Measurements from ENCODE around the gene DNAJC1. TPM values are rescaled to one million over a fixed set of nuclear protein-coding genes. Genes with fewer than 3 reads are reported as not detected.

DNAJC1 gene
- total RNA-seq, 4 donors from 2014 or later = 37.1 to 41.7 (median 40.1) TPM

DNA sequence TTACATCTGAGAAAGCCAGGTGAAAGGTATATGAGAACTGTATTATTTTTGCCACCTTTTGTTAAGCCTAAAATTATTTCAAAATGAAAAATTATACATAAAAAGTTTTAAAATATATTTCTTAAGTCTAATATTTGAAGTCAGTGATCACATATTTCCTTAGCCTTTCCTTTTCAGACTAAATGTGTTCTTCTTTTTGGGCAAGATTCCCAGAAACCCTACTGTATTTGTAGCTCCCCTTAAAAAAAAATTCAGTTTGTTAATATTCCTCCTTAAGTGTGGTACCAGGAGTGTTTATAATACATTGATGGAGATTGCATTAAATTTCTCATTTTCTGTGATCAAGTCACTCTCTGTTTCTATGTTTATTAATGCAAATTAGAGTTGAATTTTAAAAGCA lies 22.8 kb downstream of the DNAJC1 start:
- DNase-seq = no peak
- Histone ChIP-seq H3K27me3 (no peaks in the 10 kb centered on the region), H3K36me3 (no peaks in the 10 kb centered on the region), H3K27ac (no peak overlapping the region), H3K9me3 (no peaks in the 10 kb centered on the region), H3K4me1 (no peaks in the 10 kb centered on the region), H3K4me3 (no peak overlapping the region)
- TF ChIP-seq, protein P1, sequence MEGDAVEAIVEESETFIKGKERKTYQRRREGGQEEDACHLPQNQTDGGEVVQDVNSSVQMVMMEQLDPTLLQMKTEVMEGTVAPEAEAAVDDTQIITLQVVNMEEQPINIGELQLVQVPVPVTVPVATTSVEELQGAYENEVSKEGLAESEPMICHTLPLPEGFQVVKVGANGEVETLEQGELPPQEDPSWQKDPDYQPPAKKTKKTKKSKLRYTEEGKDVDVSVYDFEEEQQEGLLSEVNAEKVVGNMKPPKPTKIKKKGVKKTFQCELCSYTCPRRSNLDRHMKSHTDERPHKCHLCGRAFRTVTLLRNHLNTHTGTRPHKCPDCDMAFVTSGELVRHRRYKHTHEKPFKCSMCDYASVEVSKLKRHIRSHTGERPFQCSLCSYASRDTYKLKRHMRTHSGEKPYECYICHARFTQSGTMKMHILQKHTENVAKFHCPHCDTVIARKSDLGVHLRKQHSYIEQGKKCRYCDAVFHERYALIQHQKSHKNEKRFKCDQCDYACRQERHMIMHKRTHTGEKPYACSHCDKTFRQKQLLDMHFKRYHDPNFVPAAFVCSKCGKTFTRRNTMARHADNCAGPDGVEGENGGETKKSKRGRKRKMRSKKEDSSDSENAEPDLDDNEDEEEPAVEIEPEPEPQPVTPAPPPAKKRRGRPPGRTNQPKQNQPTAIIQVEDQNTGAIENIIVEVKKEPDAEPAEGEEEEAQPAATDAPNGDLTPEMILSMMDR (IDR thresholded peaks at IDR 0.05) = no peak
- no peak for TF ChIP-seq POLR2A (IDR thresholded peaks at IDR 0.05)

DNA sequence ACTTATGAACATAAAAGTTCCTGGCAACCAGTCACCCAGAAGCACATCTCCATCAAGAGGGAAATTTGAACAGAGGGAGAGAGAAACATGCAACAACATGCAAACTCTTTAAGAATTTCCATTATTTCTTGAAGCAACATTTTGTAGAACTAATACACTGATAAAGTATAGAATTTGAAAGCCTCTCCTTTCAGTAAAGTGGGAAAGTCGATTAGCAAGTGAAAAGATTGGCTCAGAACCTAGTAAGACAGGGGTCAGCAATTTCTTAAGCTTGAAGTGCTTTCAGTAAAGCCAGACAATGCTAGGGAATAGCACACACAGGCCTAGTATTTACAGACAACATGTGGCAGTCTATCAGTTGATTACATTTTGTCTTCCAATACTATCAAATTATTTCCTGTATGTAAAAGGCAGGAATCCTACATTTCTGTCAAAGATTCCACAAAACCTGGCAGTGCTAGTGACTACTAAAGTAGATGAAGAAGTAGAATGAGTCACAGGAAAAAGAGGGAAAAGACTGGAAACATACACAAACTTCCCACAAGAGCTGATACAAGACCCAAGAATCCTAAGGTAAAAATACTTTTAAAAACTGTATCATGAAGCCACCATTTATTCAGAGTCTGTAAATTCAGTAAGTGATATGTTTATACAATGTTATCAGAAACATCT lies 25.2 kb downstream of the DNAJC1 start:
- H3K4me1 ChIP-seq = no peaks in the 10 kb centered on the region
- H3K27me3 ChIP-seq = no peaks in the 10 kb centered on the region
- H3K4me3 ChIP-seq = no peak overlapping the region
- no peaks in the 10 kb centered on the region for H3K9me3 ChIP-seq
- no peak for DNase-seq
- no peaks in the 10 kb centered on the region for H3K36me3 ChIP-seq
- TF ChIP-seq POLR2A (IDR thresholded peaks at IDR 0.05) = no peak
- TF ChIP-seq, protein P1 (IDR thresholded peaks at IDR 0.05) = no peak
- no peak overlapping the region for H3K27ac ChIP-seq

DNA sequence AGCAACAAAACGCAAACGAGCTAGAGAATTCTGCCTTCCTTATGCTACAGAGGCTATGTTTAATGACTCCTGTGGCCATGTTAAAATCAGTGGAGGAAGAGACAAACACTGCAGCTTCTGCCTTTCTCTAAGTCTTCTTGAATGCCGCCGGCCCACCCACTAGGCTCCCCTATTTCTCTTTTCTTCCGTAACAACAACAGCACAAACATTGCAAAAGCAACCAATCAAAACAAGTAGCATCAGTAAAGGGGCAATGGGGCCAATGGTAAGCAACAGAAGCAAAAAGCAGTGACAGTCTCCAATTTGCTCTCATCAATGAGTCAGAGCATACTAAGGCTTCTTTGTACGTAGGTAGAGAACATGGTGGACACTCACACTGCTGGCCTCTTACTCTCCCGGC lies 26.8 kb downstream of the DNAJC1 start:
- no peak overlapping the region for H3K27ac ChIP-seq
- DNase-seq = no peak
- H3K4me3 ChIP-seq = no peak overlapping the region
- H3K27me3 ChIP-seq = no peaks in the 10 kb centered on the region
- H3K9me3 ChIP-seq = no peaks in the 10 kb centered on the region
- no peaks in the 10 kb centered on the region for H3K4me1 ChIP-seq
- no peaks in the 10 kb centered on the region for H3K36me3 ChIP-seq
- TF ChIP-seq, protein P1 (IDR thresholded peaks at IDR 0.05) = no peak
- TF ChIP-seq POLR2A (IDR thresholded peaks at IDR 0.05) = no peak

DNA sequence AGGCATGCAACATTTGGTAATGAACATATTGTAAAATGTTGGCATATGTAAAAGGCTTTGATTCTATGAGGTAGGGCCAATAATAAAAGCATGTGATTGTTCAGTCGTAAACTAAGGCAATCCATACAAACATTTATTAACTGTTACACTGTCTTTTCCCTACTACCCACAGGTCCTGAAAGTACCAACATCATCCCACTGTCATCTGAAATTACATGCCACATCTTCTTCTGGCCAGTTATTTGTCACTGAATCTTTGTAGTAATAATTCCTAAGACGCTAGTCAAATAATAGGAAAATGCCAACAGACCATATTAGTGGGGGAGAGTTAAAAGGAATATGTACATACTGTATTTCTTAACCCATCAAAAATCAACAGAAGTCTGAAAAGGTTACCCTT lies 27.2 kb downstream of the DNAJC1 start:
- Histone ChIP-seq H3K4me3 (no peak overlapping the region), H3K27me3 (no peaks in the 10 kb centered on the region), H3K4me1 (no peaks in the 10 kb centered on the region), H3K36me3 (no peaks in the 10 kb centered on the region), H3K9me3 (no peaks in the 10 kb centered on the region), H3K27ac (no peak overlapping the region)
- no peak for DNase-seq
- TF ChIP-seq POLR2A (IDR thresholded peaks at IDR 0.05) = no peak
- TF ChIP-seq, protein P1 (IDR thresholded peaks at IDR 0.05) = no peak

DNA sequence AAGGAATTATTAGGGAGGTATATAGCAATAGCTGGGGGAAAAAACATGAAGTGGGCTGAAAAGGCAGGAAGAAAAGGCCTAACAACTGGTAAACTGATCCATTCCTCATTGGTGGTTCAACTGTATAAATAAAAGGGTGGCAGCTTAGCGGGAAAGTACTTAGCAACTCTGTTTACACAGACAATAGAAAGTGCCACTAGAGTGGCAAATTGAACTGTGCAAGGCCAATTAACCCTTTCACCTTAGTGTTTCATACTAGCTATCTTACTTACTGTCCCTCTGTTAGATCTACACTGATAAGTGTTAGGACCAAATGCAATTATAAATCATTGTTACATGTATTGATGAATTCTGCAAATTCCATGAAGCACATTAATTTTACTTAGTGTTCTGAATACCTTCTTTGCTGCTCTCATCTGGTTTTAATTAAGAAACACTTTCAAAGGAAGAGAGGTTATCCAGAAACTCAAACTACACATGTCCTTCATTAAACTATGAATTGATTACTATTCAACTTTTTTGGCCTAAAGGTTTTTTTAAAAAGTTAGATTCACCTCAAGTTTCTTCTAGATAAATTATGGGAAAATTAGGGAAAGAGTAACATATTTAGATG lies 28.0 kb downstream of the DNAJC1 start:
- Histone ChIP-seq H3K27ac (no peak overlapping the region), H3K4me3 (no peak overlapping the region), H3K36me3 (no peaks in the 10 kb centered on the region), H3K27me3 (no peaks in the 10 kb centered on the region), H3K4me1 (no peaks in the 10 kb centered on the region), H3K9me3 (no peaks in the 10 kb centered on the region)
- DNase-seq = no peak
- TF ChIP-seq POLR2A (IDR thresholded peaks at IDR 0.05) = no peak

DNA sequence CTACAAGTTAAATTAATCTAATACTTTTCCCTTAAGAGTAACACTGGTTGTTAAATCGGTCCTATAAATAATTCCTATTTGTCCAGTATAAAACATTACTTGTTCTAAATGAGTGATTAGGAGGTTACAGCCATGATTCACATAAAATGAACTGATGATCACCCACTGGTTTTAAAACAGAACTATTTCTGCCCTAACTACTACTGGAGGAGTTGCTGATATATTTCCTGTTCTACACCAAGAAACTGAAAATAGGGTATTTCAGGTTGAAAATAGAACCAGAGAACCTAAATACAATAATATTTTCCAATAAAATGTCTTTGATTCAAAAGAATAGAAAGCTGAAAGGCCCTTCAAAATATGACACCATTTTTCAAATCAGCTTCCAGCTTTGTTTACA lies 30.9 kb downstream of the DNAJC1 start:
- DNase-seq = no peak
- Histone ChIP-seq H3K4me1 (no peaks in the 10 kb centered on the region), H3K9me3 (no peaks in the 10 kb centered on the region), H3K27me3 (no peaks in the 10 kb centered on the region), H3K27ac (no peak overlapping the region), H3K36me3 (no peaks in the 10 kb centered on the region), H3K4me3 (no peak overlapping the region)
- TF ChIP-seq, protein P1 (IDR thresholded peaks at IDR 0.05) = no peak
- no peak for TF ChIP-seq POLR2A (IDR thresholded peaks at IDR 0.05)
